GM21786 (cell line): Measurements from ENCODE around the gene TMEM156.
"Not testable (repeated sequence)": the region's sequence is repeated elsewhere in the genome, so short reads cannot be mapped to it uniquely, and the experiment has no call there.

Experiments
- ATAC-seq: cut with Tn5 transposase; IDR thresholded peaks from one replicate; pipeline ENCODE4 v1.9.1; 2021; ENCODE audit not compliant: unreplicated experiment

Gene TMEM156

GRCh38 chr4:39043861-39044363, 11.7 kb upstream of the TMEM156 start:
- ATAC-seq: no peak

GRCh38 chr4:39043058-39043860, 11.1 kb upstream of the TMEM156 start:
- ATAC-seq: no peak

- no peak for ATAC-seq
Measured at GRCh38 chr4:39042366-39042765, 10.2 kb upstream of the TMEM156 start.

GRCh38 chr4:39039108-39039507, 6.9 kb upstream of the TMEM156 start:
- ATAC-seq: no peak

- no peak for ATAC-seq
Measured at GRCh38 chr4:39037941-39038340, 5.7 kb upstream of the TMEM156 start.

- no peak for ATAC-seq
Measured at GRCh38 chr4:39037491-39037825, 5.2 kb upstream of the TMEM156 start.

GRCh38 chr4:39036172-39036571, 4.0 kb upstream of the TMEM156 start:
- ATAC-seq: no peak

- ATAC-seq: not testable (repeated sequence)
Measured at GRCh38 chr4:39031590-39032020, 604 bp downstream of the TMEM156 start.

GRCh38 chr4:39030725-39031124, 1.5 kb downstream of the TMEM156 start:
- no peak for ATAC-seq

- no peak for ATAC-seq
Measured at GRCh38 chr4:39029752-39030694, 2.2 kb downstream of the TMEM156 start.

- no peak for ATAC-seq
Measured at GRCh38 chr4:39026096-39026495, 6.1 kb downstream of the TMEM156 start.

- ATAC-seq: no peak
Measured at GRCh38 chr4:39025552-39026085, 6.6 kb downstream of the TMEM156 start.

- no peak for ATAC-seq
Measured at GRCh38 chr4:39024311-39024865, 7.8 kb downstream of the TMEM156 start.

- ATAC-seq: no peak
Measured at GRCh38 chr4:39023059-39023458, 9.2 kb downstream of the TMEM156 start.

GRCh38 chr4:39022241-39022640, 10.0 kb downstream of the TMEM156 start:
- ATAC-seq: no peak

GRCh38 chr4:39021631-39022030, 10.6 kb downstream of the TMEM156 start:
- ATAC-seq: no peak

- no peak for ATAC-seq
Measured at GRCh38 chr4:39020130-39020529, 12.1 kb downstream of the TMEM156 start.

- no peak for ATAC-seq
Measured at GRCh38 chr4:39014028-39014427, 18.2 kb downstream of the TMEM156 start.

GRCh38 chr4:39004758-39005157, 27.5 kb downstream of the TMEM156 start:
- no peak for ATAC-seq

GRCh38 chr4:39002058-39002457, 30.2 kb downstream of the TMEM156 start:
- ATAC-seq: not testable (repeated sequence)

- ATAC-seq: no peak
Measured at GRCh38 chr4:38995660-38996005, 36.6 kb downstream of the TMEM156 start.
